Uterus (tissue), 2 donors: Measurements from ENCODE around the gene KRT6C.

Experiments
- CTCF ChIP-seq, 4 experiments: fragments of 200-600 bp in 2 of 4; fragments of 450-650 bp in 2 of 4; sonication (generic) in 2 of 4; IDR thresholded peaks; one replicate each; pipeline ENCODE4 v1.5.1; 2016 to 2019; ENCODE audit warnings: antibody characterized with exemption in 4 of 4, mild to moderate bottlenecking in 2 of 4, moderate library complexity in 1 of 4
- POLR2A ChIP-seq, 2 donors: fragments of 450-650 bp; IDR thresholded peaks; one replicate each; pipeline ENCODE4 v1.6.1; 2016; ENCODE audit warnings: antibody characterized with exemption in 2 of 2, mild to moderate bottlenecking in 1 of 2, moderate library complexity in 1 of 2

- TF ChIP-seq POLR2A (IDR thresholded peaks at IDR 0.05) (no peak), CTCF (IDR thresholded peaks at IDR 0.05) (no peak)
These were observed 24.4 kb upstream of the KRT6C start for GRCh38 chr12:52497975-52498374.
